C4-2B (cell line): ENCODE results near the gene KLHL17.

Source experiments
- ZFX ChIP-seq: fragments of 450-650 bp; IDR thresholded peaks from 2 replicates; pipeline ENCODE4 v1.6.1; 2017
- TF ChIP-seq, protein P1 (sequence below): fragments of 450-650 bp; conservative IDR thresholded peaks from 2 replicates; pipeline ENCODE4 v1.5.1; 2017; ENCODE audit warnings: mild to moderate bottlenecking

DNA sequence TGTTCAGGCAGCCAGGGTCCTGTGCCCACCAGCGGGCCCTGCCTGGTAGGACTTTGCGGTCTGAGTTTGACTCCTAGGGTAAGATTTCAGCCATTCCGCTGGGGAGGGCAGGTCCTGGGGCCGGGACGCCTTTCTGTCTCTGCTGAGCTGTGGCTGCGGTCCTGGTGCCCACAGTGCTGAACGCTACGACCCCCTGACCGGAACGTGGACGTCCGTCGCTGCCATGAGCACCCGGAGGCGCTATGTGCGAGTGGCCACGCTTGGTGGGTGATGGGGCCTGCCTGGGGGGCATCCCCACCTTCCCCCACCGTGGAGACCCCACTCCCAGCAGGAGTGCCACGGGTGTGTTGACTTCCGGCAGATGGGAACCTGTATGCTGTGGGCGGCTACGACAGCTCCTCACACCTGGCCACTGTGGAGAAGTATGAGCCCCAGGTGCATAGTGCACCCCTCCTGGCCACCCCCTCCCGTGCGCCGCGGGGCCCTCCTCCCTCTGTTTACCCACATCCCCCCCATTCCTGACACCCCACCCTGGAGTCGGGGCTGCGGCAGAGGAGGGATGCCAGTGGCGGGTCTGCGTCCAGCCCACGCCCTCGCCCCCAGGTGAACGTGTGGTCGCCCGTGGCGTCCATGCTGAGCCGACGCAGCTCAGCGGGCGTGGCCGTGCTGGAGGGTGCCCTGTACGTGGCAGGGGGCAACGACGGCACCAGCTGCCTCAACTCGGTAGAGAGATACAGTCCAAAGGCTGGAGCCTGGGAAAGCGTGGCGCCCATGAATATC, 3.6 kb downstream of the KLHL17 start:
- TF ChIP-seq, protein P1, sequence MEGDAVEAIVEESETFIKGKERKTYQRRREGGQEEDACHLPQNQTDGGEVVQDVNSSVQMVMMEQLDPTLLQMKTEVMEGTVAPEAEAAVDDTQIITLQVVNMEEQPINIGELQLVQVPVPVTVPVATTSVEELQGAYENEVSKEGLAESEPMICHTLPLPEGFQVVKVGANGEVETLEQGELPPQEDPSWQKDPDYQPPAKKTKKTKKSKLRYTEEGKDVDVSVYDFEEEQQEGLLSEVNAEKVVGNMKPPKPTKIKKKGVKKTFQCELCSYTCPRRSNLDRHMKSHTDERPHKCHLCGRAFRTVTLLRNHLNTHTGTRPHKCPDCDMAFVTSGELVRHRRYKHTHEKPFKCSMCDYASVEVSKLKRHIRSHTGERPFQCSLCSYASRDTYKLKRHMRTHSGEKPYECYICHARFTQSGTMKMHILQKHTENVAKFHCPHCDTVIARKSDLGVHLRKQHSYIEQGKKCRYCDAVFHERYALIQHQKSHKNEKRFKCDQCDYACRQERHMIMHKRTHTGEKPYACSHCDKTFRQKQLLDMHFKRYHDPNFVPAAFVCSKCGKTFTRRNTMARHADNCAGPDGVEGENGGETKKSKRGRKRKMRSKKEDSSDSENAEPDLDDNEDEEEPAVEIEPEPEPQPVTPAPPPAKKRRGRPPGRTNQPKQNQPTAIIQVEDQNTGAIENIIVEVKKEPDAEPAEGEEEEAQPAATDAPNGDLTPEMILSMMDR, result no peak
- TF ChIP-seq ZFX, result no peak
